ENCODE results near the gene SPATA21. TPM values are rescaled to one million over a fixed set of nuclear protein-coding genes. Genes with fewer than 3 reads are reported as not detected.

The SPATA21 gene
- total RNA-seq, 4 donors from 2014 or later = not detected

DNA sequence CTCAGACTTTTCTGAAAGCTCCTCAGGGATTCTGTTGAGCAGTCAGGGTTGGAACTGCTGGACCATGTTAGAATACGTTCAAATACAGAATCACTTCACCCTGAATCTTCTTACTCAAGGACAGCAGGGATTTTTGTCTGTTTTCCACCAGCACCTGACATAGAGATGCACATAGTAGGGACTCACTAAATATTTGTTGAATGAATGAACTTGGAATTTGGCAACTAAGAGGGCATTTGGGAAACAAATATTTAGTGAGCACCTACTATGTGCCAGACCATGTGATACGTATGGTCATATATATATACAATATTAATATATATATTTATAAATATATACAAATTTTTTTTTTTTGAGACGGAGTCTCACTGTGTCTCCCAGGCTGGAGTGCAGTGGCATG is 80.4 kb downstream of the SPATA21 start:
- no peak for TF ChIP-seq POLR2A (IDR thresholded peaks at IDR 0.05)
- TF ChIP-seq CTCF (IDR thresholded peaks at IDR 0.05) = no peak
- intact Hi-C loops (cut with DNase I) = loop anchor here (10.0 kb wide), 1 partner anchor 112 kb away; no protein-coding TSS in a partner anchor

DNA sequence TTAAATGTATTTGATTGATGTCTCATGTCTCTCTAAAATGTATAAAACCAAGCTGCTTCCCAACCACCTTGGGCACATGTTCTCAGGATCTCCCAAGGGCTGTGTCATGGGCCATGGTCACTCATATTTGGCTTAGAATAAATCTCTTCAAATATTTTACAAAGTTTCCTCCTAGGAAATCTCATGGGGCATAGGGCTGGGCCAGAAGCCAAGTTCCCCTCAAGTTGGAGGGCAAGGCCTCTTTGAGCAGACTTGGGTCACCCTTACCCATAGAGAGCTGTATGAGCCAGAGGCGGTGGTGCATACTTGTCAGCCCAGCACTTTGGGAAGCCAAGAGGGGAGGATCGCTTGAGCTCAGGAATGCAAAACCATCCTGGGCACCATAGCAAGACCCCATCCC is 82.6 kb downstream of the SPATA21 start:
- no peak for DNase-seq
- no peak for TF ChIP-seq POLR2A (IDR thresholded peaks at IDR 0.05)
- no peak for TF ChIP-seq CTCF (IDR thresholded peaks at IDR 0.05)
- no peaks in the 10 kb centered on the region for H3K27me3 ChIP-seq
- H3K4me1 ChIP-seq = peaks cover 13 to 14% of the 10 kb centered on the region in 2 donors
- WGBS, 2 donors = 50 to 85% methylated on average over 1 to 2 of the region's 2 CpGs
- no peak overlapping the region for H3K4me3 ChIP-seq (replicated peaks in 1 of 3)
- H3K36me3 ChIP-seq = no peaks in the 10 kb centered on the region
- intact Hi-C loops (cut with DNase I) = loop anchor here (10.0 kb wide), 1 partner anchor 110 kb away; no protein-coding TSS in a partner anchor
- H3K9me3 ChIP-seq = no peaks in the 10 kb centered on the region
- H3K27ac ChIP-seq = no peak overlapping the region

More for the DNA sequence above, 80.4 kb downstream of the SPATA21 start:
- no peaks in the 10 kb centered on the region for H3K27me3 ChIP-seq
- no peak overlapping the region for H3K27ac ChIP-seq
- WGBS, 2 donors = 67 to 88% methylated on average over 3 of the region's 3 CpGs
- DNase-seq = no peak
- no peak overlapping the region for H3K4me3 ChIP-seq (replicated peaks in 1 of 3)
- peaks cover 0 to 6% of the 10 kb centered on the region in 2 donors for H3K4me1 ChIP-seq
- no peaks in the 10 kb centered on the region for H3K9me3 ChIP-seq
- no peaks in the 10 kb centered on the region for H3K36me3 ChIP-seq

DNA sequence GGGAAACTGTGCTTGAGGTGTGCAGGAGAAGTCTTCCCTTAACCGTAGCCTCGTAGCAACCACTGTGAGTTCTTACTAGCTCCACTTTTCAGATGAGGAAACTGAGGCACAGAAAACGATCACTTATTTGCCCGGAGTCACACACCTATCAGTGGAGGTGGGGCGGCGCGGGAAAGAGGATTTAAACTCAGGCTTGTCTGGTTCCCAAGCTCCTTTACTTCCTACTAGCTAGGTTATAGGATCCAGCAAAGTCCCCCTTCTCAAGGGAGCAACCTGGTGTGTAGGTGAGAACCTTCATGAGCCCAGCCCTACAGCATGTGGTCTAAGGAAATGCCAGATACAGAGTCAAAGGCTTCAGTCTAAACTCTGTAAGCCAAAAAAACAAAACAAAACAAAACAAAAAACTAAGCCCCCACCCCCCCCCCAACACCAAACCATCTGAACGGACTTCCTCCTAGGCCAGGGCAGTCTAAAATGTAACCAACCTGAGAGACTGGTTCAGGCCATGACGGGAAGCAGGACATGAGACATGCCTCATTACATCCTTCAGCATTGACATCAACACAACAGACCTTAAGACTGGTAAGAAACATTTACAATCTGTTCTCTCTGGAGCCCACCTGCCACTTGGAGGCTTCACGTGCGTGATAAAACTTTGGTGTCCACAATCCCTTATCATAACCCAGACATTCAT is 84.2 kb downstream of the SPATA21 start:
- no peaks in the 10 kb centered on the region for H3K9me3 ChIP-seq
- 46 to 55% methylated on average over 11 of the region's 11 CpGs for WGBS, 2 donors
- no peaks in the 10 kb centered on the region for H3K36me3 ChIP-seq
- intact Hi-C loops (cut with DNase I) = loop anchor here (10.0 kb wide), 1 partner anchor 108 kb away; no protein-coding TSS in a partner anchor
- DNase-seq = no peak
- peak overlapping the region in 1 of 3 donors; percentile 73 for H3K4me3 ChIP-seq (replicated peaks in 1 of 3)
- no peak for TF ChIP-seq CTCF (IDR thresholded peaks at IDR 0.05)
- no peak for TF ChIP-seq POLR2A (IDR thresholded peaks at IDR 0.05)
- H3K27ac ChIP-seq = peak overlapping the region; percentile 91 to 96 (median 96)
- no peaks in the 10 kb centered on the region for H3K27me3 ChIP-seq
- H3K4me1 ChIP-seq = peaks cover 14 to 25% of the 10 kb centered on the region in 2 donors

GRCh38 chr1:16351994-16352841 is 85.0 kb downstream of the SPATA21 start, which contains the start of gene FBXO42:
TSS of gene FBXO42 (minus strand) at chr1:16352480. CDS start at chr1:16315418, 37,062 bp downstream.
- no peaks in the 10 kb centered on the region for H3K9me3 ChIP-seq
- H3K27ac ChIP-seq = peak within 1 kb of the TSS; percentile 91 to 96 (median 96)
- TF ChIP-seq CTCF (IDR thresholded peaks at IDR 0.05) = peak in 4 of 6 experiments; percentile 12 to 48 (median 42)
- peak; percentile 71 to 98 for TF ChIP-seq POLR2A (IDR thresholded peaks at IDR 0.05)
- intact Hi-C loops (cut with DNase I) = loop anchor here (10.0 kb wide), 1 partner anchor 107 kb away; no protein-coding TSS in a partner anchor
- no peaks in the 10 kb centered on the region for H3K27me3 ChIP-seq
- 0% methylated on average over 5 to 26 of the region's 81 CpGs for WGBS, 2 donors
- H3K4me1 ChIP-seq = peaks cover 14 to 25% of the 10 kb centered on the region in 2 donors
- peak within 1 kb of the TSS; percentile 50 to 73 (median 72) for H3K4me3 ChIP-seq (replicated peaks in 1 of 3)
- peak; percentile 89 to 91 for DNase-seq
- H3K36me3 ChIP-seq = no peaks in the 10 kb centered on the region

Data from thyroid gland (tissue), 4 donors.